ENCODE results near the gene STX10. TPM values are rescaled to one million over a fixed set of nuclear protein-coding genes. Genes with fewer than 3 reads are reported as not detected.

The STX10 gene
- total and polyA plus RNA-seq, 9 of the 15 experiments (the other 6 are each of a cell fraction or from before 2014, with no cell fraction given), result 0.51 to 66.3 (median 31.0) TPM

GRCh38 chr19:13151605-13152355 lies 1.6 kb upstream of the STX10 start (continued):
- TF ChIP-seq ZFPM2 (CRISPR knock-in tag; IDR thresholded peaks at IDR 0.05), result 0 out of 2 replicates have a peak, but pooled peaks have one; percentile 70
- no peak for TF ChIP-seq KAT8 (IDR thresholded peaks at IDR 0.05; ENCODE audit: low read depth)
- TF ChIP-seq, protein P1, sequence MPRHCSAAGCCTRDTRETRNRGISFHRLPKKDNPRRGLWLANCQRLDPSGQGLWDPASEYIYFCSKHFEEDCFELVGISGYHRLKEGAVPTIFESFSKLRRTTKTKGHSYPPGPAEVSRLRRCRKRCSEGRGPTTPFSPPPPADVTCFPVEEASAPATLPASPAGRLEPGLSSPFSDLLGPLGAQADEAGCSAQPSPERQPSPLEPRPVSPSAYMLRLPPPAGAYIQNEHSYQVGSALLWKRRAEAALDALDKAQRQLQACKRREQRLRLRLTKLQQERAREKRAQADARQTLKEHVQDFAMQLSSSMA (CRISPR knock-in tag; IDR thresholded peaks at IDR 0.05), result no peak
- TF ChIP-seq MAFK (IDR thresholded peaks at IDR 0.05; ENCODE audit: low read length), result no peak
- no peak for TF ChIP-seq BRF1 (IDR thresholded peaks at IDR 0.05; ENCODE audit: borderline replicate concordance, extremely low read depth, insufficient read length)
- TF ChIP-seq, protein P2, sequence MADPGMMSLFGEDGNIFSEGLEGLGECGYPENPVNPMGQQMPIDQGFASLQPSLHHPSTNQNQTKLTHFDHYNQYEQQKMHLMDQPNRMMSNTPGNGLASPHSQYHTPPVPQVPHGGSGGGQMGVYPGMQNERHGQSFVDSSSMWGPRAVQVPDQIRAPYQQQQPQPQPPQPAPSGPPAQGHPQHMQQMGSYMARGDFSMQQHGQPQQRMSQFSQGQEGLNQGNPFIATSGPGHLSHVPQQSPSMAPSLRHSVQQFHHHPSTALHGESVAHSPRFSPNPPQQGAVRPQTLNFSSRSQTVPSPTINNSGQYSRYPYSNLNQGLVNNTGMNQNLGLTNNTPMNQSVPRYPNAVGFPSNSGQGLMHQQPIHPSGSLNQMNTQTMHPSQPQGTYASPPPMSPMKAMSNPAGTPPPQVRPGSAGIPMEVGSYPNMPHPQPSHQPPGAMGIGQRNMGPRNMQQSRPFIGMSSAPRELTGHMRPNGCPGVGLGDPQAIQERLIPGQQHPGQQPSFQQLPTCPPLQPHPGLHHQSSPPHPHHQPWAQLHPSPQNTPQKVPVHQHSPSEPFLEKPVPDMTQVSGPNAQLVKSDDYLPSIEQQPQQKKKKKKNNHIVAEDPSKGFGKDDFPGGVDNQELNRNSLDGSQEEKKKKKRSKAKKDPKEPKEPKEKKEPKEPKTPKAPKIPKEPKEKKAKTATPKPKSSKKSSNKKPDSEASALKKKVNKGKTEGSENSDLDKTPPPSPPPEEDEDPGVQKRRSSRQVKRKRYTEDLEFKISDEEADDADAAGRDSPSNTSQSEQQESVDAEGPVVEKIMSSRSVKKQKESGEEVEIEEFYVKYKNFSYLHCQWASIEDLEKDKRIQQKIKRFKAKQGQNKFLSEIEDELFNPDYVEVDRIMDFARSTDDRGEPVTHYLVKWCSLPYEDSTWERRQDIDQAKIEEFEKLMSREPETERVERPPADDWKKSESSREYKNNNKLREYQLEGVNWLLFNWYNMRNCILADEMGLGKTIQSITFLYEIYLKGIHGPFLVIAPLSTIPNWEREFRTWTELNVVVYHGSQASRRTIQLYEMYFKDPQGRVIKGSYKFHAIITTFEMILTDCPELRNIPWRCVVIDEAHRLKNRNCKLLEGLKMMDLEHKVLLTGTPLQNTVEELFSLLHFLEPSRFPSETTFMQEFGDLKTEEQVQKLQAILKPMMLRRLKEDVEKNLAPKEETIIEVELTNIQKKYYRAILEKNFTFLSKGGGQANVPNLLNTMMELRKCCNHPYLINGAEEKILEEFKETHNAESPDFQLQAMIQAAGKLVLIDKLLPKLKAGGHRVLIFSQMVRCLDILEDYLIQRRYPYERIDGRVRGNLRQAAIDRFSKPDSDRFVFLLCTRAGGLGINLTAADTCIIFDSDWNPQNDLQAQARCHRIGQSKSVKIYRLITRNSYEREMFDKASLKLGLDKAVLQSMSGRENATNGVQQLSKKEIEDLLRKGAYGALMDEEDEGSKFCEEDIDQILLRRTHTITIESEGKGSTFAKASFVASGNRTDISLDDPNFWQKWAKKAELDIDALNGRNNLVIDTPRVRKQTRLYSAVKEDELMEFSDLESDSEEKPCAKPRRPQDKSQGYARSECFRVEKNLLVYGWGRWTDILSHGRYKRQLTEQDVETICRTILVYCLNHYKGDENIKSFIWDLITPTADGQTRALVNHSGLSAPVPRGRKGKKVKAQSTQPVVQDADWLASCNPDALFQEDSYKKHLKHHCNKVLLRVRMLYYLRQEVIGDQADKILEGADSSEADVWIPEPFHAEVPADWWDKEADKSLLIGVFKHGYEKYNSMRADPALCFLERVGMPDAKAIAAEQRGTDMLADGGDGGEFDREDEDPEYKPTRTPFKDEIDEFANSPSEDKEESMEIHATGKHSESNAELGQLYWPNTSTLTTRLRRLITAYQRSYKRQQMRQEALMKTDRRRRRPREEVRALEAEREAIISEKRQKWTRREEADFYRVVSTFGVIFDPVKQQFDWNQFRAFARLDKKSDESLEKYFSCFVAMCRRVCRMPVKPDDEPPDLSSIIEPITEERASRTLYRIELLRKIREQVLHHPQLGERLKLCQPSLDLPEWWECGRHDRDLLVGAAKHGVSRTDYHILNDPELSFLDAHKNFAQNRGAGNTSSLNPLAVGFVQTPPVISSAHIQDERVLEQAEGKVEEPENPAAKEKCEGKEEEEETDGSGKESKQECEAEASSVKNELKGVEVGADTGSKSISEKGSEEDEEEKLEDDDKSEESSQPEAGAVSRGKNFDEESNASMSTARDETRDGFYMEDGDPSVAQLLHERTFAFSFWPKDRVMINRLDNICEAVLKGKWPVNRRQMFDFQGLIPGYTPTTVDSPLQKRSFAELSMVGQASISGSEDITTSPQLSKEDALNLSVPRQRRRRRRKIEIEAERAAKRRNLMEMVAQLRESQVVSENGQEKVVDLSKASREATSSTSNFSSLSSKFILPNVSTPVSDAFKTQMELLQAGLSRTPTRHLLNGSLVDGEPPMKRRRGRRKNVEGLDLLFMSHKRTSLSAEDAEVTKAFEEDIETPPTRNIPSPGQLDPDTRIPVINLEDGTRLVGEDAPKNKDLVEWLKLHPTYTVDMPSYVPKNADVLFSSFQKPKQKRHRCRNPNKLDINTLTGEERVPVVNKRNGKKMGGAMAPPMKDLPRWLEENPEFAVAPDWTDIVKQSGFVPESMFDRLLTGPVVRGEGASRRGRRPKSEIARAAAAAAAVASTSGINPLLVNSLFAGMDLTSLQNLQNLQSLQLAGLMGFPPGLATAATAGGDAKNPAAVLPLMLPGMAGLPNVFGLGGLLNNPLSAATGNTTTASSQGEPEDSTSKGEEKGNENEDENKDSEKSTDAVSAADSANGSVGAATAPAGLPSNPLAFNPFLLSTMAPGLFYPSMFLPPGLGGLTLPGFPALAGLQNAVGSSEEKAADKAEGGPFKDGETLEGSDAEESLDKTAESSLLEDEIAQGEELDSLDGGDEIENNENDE (IDR thresholded peaks at IDR 0.05; ENCODE audit: low read depth, low read length), result no peak
- TF ChIP-seq, protein P3, sequence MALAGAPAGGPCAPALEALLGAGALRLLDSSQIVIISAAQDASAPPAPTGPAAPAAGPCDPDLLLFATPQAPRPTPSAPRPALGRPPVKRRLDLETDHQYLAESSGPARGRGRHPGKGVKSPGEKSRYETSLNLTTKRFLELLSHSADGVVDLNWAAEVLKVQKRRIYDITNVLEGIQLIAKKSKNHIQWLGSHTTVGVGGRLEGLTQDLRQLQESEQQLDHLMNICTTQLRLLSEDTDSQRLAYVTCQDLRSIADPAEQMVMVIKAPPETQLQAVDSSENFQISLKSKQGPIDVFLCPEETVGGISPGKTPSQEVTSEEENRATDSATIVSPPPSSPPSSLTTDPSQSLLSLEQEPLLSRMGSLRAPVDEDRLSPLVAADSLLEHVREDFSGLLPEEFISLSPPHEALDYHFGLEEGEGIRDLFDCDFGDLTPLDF (CRISPR knock-in tag; IDR thresholded peaks at IDR 0.05), result peak; percentile 89
- TF ChIP-seq ZNF134 (CRISPR knock-in tag; conservative IDR thresholded peaks at IDR 0.05), result no peak
- no peak for TF ChIP-seq RFX7 (CRISPR knock-in tag; IDR thresholded peaks at IDR 0.05)
- no peak for TF ChIP-seq ATF2 (CRISPR knock-in tag; IDR thresholded peaks at IDR 0.05)
- no peak for TF ChIP-seq POU5F1 (IDR thresholded peaks at IDR 0.05; ENCODE audit: borderline replicate concordance, low read depth, low read length, partially characterized antibody)
- TF ChIP-seq SRF (CRISPR knock-in tag; IDR thresholded peaks at IDR 0.05), result peak; percentile 93 to 98
- TF ChIP-seq PYGO2 (tag; IDR thresholded peaks at IDR 0.05), result no peak

Measured in K562 (cell line).